Hepatocyte (in vitro differentiated cells): Measurements from ENCODE around the gene ZDHHC7. TPM values are rescaled to one million over a fixed set of nuclear protein-coding genes. Genes with fewer than 3 reads are reported as not detected.

Experiments
- DNase-seq: peaks from one replicate; pipeline ENCODE4 v3.0.0-alpha.2; 2016; ENCODE audit warnings: low spot score
- H2AFZ ChIP-seq: fragments of 200-600 bp; sonication (generic); 2 replicates; pipeline ENCODE4 v1.6.0; 2016; ENCODE audit warnings: antibody characterized with exemption, mild to moderate bottlenecking
- H3K27ac ChIP-seq: fragments of 200-600 bp; sonication (generic); 2 replicates; pipeline ENCODE4 v1.5.1; 2016; ENCODE audit warnings: mild to moderate bottlenecking
- H3K27me3 ChIP-seq: fragments of 200-600 bp; sonication (generic); 2 replicates; pipeline ENCODE4 v1.6.1; 2016
- H3K36me3 ChIP-seq: fragments of 200-600 bp; sonication (generic); replicated peaks from 2 replicates; pipeline ENCODE4 v1.5.1; 2016; ENCODE audit warnings: low read depth; ENCODE audit not compliant: insufficient read depth
- H3K4me1 ChIP-seq: fragments of 200-600 bp; sonication (generic); 2 replicates; pipeline ENCODE4 v1.5.1; 2016; ENCODE audit warnings: mild to moderate bottlenecking, moderate library complexity; ENCODE audit not compliant: insufficient read depth
- H3K4me2 ChIP-seq: fragments of 200-600 bp; sonication (generic); 2 replicates; pipeline ENCODE4 v1.6.0; 2016
- H3K4me3 ChIP-seq: fragments of 200-600 bp; sonication (generic); 2 replicates; pipeline ENCODE4 v1.5.1; 2016; ENCODE audit warnings: mild to moderate bottlenecking
- H3K79me2 ChIP-seq: fragments of 200-600 bp; sonication (generic); 2 replicates; pipeline ENCODE4 v1.6.0; 2017; ENCODE audit warnings: mild to moderate bottlenecking
- H3K9me2 ChIP-seq: fragments of 200-600 bp; sonication (generic); replicated peaks from 2 replicates; pipeline ENCODE4 v1.6.0; 2017; ENCODE audit warnings: mild to moderate bottlenecking; ENCODE audit not compliant: insufficient read depth
- H3K9me3 ChIP-seq: fragments of 200-600 bp; sonication (generic); 2 replicates; pipeline ENCODE4 v1.5.1; 2016; ENCODE audit warnings: low read depth, mild to moderate bottlenecking
- H4K20me1 ChIP-seq: fragments of 200-600 bp; sonication (generic); 2 replicates; pipeline ENCODE4 v1.6.0; 2016; ENCODE audit warnings: mild to moderate bottlenecking; ENCODE audit not compliant: insufficient read depth, poor library complexity, severe bottlenecking
- EZH2 ChIP-seq: fragments of 200-600 bp; sonication (generic); IDR thresholded peaks from 2 replicates; pipeline ENCODE4 v1.6.1; 2016; ENCODE audit warnings: antibody characterized with exemption, mild to moderate bottlenecking, borderline replicate concordance
- EZH2phosphoT487 ChIP-seq: fragments of 200-600 bp; sonication (generic); IDR thresholded peaks from one replicate; pipeline ENCODE4 v1.6.1; 2018; ENCODE audit warnings: antibody characterized with exemption, mild to moderate bottlenecking, low read depth, moderate library complexity; ENCODE audit not compliant: unreplicated experiment, severe bottlenecking
- WGBS: methylation state at CpG from one replicate; pipeline ENCODE4 v1.1.6; 2016; ENCODE audit warnings: low lambda C conversion rate; ENCODE audit errors: missing lambda C conversion rate; 5-methylcytosine and 5-hydroxymethylcytosine counted together
- polyA plus RNA-seq: library from polyadenylated mRNA; unstranded; fragments of >200 nt; fragmentation: Nextera tagmentation; extraction: Ambion mirVana; gene quantifications from 2 replicates; pipeline ENCODE4 v1.2.1, GENCODE V29; 2016
- total RNA-seq: library from RNA; depleted of rRNA; stranded (reverse); fragments of >200 nt; gene quantifications from 2 replicates; pipeline ENCODE4 v1.2.3, GENCODE V29; 2014
- TF ChIP-seq, protein P1 (sequence below): fragments of 200-600 bp; sonication (generic); IDR thresholded peaks from 2 replicates; pipeline ENCODE4 v1.5.1; 2016; ENCODE audit warnings: antibody characterized with exemption, mild to moderate bottlenecking; ENCODE audit not compliant: poor library complexity

The ZDHHC7 gene
- total and polyA plus RNA-seq, 2 experiments from 2014 or later = 51.4 to 65.2 TPM

DNA sequence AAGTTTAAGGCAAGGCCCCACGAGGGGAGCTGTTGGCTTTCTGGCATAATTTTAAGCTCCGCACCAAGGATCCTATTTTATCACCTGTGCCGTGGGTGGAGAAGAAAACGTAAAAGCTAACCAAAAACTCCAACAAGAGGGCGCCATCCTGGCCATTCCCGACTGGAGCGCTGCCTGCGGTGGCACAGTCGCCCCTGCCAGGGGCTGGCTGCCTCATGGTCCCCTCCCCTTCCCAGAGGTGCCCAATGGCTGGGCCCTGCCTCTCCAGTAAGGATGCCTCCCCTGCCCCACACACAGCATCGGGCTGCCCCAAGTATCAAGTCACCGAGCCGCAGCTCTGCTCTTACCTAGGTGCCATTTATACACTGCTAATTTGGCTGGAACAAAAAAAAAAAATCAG is 36.3 kb downstream of the ZDHHC7 start:
- no peaks in the 10 kb centered on the region for H3K9me2 ChIP-seq
- H4K20me1 ChIP-seq = no peaks in the 10 kb centered on the region
- H3K36me3 ChIP-seq = no peaks in the 10 kb centered on the region
- no peak overlapping the region for H3K27ac ChIP-seq
- H3K4me3 ChIP-seq = no peak overlapping the region
- H3K27me3 ChIP-seq = no peaks in the 10 kb centered on the region
- no peak overlapping the region for H2AFZ ChIP-seq
- H3K4me2 ChIP-seq = no peak overlapping the region
- 93% methylated on average over 12 of the region's 12 CpGs for WGBS
- peaks cover 6% of the 10 kb centered on the region for H3K79me2 ChIP-seq
- no peak for TF ChIP-seq EZH2phosphoT487
- TF ChIP-seq, protein P1, sequence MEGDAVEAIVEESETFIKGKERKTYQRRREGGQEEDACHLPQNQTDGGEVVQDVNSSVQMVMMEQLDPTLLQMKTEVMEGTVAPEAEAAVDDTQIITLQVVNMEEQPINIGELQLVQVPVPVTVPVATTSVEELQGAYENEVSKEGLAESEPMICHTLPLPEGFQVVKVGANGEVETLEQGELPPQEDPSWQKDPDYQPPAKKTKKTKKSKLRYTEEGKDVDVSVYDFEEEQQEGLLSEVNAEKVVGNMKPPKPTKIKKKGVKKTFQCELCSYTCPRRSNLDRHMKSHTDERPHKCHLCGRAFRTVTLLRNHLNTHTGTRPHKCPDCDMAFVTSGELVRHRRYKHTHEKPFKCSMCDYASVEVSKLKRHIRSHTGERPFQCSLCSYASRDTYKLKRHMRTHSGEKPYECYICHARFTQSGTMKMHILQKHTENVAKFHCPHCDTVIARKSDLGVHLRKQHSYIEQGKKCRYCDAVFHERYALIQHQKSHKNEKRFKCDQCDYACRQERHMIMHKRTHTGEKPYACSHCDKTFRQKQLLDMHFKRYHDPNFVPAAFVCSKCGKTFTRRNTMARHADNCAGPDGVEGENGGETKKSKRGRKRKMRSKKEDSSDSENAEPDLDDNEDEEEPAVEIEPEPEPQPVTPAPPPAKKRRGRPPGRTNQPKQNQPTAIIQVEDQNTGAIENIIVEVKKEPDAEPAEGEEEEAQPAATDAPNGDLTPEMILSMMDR = no peak
- TF ChIP-seq EZH2 = no peak
- no peaks in the 10 kb centered on the region for H3K9me3 ChIP-seq
- DNase-seq = no peak
- H3K4me1 ChIP-seq = peaks cover 13% of the 10 kb centered on the region

DNA sequence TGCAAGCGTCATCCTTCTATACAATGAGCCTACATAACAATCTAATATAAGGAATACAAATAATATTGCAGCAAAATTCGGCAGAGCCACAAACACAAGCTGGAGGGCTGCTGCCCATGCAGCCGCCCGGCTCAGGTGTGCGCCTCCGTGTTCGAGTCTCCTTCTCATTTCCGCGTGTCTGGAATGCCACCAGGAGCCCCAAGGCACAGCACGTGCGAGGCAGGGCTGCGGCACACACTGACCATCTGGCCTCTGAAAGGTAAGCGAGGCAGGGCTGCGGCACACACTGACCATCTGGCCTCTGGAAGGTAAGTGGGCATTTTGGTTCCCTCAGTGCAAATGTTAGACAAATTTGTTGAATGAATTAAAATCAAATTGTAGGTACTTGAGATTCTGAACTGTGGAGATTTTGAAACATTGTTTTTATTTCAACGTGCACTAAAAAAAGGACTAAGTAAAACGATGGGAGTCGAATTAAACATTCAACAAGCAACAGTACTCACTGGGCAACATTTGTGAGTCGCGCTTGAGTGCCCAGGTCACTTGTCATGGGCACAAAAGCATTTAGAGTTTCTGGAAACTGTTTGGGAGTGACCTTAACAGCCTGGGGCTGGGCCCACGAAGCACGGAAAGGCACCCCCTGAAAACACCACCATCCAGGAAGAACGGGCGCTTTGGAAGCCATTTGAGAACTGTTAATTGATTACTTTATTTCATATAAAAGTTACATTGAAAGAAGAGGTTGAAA is 37.4 kb downstream of the ZDHHC7 start:
- no peaks in the 10 kb centered on the region for H4K20me1 ChIP-seq
- H3K4me3 ChIP-seq = no peak overlapping the region
- no peaks in the 10 kb centered on the region for H3K36me3 ChIP-seq
- H3K27me3 ChIP-seq = no peaks in the 10 kb centered on the region
- H3K27ac ChIP-seq = no peak overlapping the region
- no peaks in the 10 kb centered on the region for H3K9me2 ChIP-seq
- no peak overlapping the region for H3K4me2 ChIP-seq
- no peak for DNase-seq
- no peaks in the 10 kb centered on the region for H3K9me3 ChIP-seq
- TF ChIP-seq EZH2 = no peak
- TF ChIP-seq, protein P1 = no peak
- H3K4me1 ChIP-seq = peaks cover 16% of the 10 kb centered on the region
- peaks cover 1% of the 10 kb centered on the region for H3K79me2 ChIP-seq
- H2AFZ ChIP-seq = no peak overlapping the region
- 96% methylated on average over 23 of the region's 23 CpGs for WGBS

DNA sequence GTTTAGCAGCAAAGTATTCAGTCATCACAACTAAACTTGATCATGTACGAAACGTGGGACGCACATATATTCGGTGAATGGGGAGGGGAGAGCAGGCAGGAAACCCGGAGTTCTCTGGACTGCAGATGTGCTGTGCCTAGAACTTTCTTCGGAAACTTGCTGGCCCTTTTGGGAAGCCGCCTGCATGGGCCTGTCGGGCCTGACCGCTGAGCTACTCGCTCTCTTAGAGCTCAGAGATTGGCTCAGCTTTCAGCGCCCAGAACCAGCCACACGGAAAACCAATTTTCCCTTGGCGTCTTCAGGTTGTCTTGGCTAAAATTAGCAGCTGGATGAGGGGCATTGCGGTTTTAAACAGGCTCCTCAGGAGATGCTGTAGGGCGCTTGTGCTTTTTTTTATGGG is 38.1 kb downstream of the ZDHHC7 start:
- Histone ChIP-seq H3K4me2 (no peak overlapping the region), H3K36me3 (no peaks in the 10 kb centered on the region), H2AFZ (no peak overlapping the region), H3K9me3 (no peaks in the 10 kb centered on the region), H4K20me1 (no peaks in the 10 kb centered on the region), H3K79me2 (no peaks in the 10 kb centered on the region), H3K4me3 (no peak overlapping the region), H3K9me2 (no peaks in the 10 kb centered on the region), H3K27ac (no peak overlapping the region), H3K4me1 (peaks cover 22% of the 10 kb centered on the region), H3K27me3 (no peaks in the 10 kb centered on the region)
- no peak for TF ChIP-seq EZH2
- TF ChIP-seq EZH2phosphoT487 = no peak
- TF ChIP-seq, protein P1 = no peak
- DNase-seq = no peak
- 95% methylated on average over 15 of the region's 15 CpGs for WGBS
